ENCODE results near the gene NFYC.

Gene NFYC

DNA sequence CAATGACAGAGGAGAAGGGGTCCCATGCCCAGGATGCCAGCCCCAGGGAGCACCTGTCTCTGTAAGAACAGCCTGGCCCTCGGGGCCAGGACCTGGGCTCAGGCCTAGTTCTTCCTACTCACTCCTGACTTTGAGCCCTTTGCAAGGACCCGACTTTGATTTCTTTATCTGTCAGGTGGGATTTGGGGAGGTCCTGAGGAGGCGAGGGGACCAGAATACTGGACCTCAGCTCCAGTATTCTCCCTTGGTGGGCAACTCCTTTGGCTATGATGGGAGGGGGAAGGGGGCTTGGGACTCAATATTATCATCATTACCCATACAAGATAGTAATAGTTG is 110.2 kb downstream of the NFYC start:
- no peak overlapping the region for H3K27ac ChIP-seq (ENCODE audit: extremely low read depth, low read depth, low read length)
- no peaks in the 10 kb centered on the region for H3K9me3 ChIP-seq (ENCODE audit: control insufficient read depth, insufficient read depth, low read depth, low read length)
- no peak for TF ChIP-seq ZNF202 (tag by site-specific recombination; IDR thresholded peaks at IDR 0.05; ENCODE audit: borderline replicate concordance)
- no peak overlapping the region for H3K4me3 ChIP-seq (ENCODE audit: low read depth, low read length)
- ChIA-PET CTCF (no interaction called here), POLR2A (no interaction called here)
- H3K36me3 ChIP-seq (ENCODE audit: control insufficient read depth in 2 of 2, insufficient read depth in 1 of 2, low read length in 2 of 2): no peaks in the 10 kb centered on the region
- H3K4me1 ChIP-seq (ENCODE audit: control insufficient read depth, insufficient read depth, low read length): no peaks in the 10 kb centered on the region

DNA sequence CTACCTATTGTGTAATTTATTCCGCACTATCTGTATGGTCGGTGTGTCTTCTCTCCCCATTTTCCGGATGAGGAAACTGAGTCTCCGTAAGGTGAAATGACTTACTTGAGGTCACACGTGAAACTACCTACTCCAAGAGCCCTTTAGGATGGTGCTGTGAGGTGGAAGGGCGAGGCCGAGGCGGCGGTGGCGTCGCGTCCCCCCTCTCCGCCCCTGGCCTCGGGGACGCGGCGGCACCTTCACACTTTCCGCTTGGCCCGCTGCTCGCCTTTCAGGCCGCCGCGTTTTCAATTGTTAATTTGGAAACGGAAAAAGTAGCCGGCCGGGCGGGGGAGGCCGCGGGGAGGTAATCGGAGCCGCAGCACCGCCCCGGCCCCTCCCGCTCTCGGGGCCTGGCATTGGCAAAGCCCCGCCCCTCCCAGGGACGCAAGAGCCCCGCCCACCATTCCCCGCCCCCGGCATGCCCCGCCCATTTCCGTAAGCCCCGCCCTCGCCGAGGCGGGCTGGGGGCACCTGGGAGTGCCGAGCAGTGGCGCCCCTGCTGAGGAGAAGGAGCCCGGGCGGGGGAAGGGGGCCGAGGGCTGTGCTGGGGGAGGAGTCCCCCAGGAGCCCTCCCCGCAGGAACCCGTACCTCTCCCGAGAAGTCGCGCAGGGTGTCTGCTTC is 110.7 kb downstream of the NFYC start:
- CTCF ChIA-PET: no interaction called here
- Histone ChIP-seq H3K4me1 (ENCODE audit: control insufficient read depth, insufficient read depth, low read length) (no peaks in the 10 kb centered on the region), H3K27ac (ENCODE audit: extremely low read depth, low read depth, low read length) (no peak overlapping the region), H3K4me3 (ENCODE audit: low read depth, low read length) (no peak overlapping the region), H3K36me3 (ENCODE audit: control insufficient read depth in 2 of 2, insufficient read depth in 1 of 2, low read length in 2 of 2) (no peaks in the 10 kb centered on the region), H3K9me3 (ENCODE audit: control insufficient read depth, insufficient read depth, low read depth, low read length) (no peaks in the 10 kb centered on the region)
- POLR2A ChIA-PET: no interaction called here
- peak; percentile 74 for TF ChIP-seq SP2 (tag by site-specific recombination; IDR thresholded peaks at IDR 0.05)
- 0 out of 2 replicates have a peak, but pooled peaks have one; percentile 31 for TF ChIP-seq ZNF341 (tag by site-specific recombination; IDR thresholded peaks at IDR 0.05; ENCODE audit: low read depth)
- TF ChIP-seq KLF9 (tag by site-specific recombination; IDR thresholded peaks at IDR 0.05; ENCODE audit: low read depth): peak; percentile 58
- TF ChIP-seq, protein P1, sequence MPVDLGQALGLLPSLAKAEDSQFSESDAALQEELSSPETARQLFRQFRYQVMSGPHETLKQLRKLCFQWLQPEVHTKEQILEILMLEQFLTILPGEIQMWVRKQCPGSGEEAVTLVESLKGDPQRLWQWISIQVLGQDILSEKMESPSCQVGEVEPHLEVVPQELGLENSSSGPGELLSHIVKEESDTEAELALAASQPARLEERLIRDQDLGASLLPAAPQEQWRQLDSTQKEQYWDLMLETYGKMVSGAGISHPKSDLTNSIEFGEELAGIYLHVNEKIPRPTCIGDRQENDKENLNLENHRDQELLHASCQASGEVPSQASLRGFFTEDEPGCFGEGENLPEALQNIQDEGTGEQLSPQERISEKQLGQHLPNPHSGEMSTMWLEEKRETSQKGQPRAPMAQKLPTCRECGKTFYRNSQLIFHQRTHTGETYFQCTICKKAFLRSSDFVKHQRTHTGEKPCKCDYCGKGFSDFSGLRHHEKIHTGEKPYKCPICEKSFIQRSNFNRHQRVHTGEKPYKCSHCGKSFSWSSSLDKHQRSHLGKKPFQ (tag by site-specific recombination; IDR thresholded peaks at IDR 0.05): no peak
- TF ChIP-seq, protein P2, sequence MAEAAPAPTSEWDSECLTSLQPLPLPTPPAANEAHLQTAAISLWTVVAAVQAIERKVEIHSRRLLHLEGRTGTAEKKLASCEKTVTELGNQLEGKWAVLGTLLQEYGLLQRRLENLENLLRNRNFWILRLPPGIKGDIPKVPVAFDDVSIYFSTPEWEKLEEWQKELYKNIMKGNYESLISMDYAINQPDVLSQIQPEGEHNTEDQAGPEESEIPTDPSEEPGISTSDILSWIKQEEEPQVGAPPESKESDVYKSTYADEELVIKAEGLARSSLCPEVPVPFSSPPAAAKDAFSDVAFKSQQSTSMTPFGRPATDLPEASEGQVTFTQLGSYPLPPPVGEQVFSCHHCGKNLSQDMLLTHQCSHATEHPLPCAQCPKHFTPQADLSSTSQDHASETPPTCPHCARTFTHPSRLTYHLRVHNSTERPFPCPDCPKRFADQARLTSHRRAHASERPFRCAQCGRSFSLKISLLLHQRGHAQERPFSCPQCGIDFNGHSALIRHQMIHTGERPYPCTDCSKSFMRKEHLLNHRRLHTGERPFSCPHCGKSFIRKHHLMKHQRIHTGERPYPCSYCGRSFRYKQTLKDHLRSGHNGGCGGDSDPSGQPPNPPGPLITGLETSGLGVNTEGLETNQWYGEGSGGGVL (tag by site-specific recombination; IDR thresholded peaks at IDR 0.05): no peak
- TF ChIP-seq, protein P3, sequence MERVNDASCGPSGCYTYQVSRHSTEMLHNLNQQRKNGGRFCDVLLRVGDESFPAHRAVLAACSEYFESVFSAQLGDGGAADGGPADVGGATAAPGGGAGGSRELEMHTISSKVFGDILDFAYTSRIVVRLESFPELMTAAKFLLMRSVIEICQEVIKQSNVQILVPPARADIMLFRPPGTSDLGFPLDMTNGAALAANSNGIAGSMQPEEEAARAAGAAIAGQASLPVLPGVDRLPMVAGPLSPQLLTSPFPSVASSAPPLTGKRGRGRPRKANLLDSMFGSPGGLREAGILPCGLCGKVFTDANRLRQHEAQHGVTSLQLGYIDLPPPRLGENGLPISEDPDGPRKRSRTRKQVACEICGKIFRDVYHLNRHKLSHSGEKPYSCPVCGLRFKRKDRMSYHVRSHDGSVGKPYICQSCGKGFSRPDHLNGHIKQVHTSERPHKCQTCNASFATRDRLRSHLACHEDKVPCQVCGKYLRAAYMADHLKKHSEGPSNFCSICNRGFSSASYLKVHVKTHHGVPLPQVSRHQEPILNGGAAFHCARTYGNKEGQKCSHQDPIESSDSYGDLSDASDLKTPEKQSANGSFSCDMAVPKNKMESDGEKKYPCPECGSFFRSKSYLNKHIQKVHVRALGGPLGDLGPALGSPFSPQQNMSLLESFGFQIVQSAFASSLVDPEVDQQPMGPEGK (tag by site-specific recombination; IDR thresholded peaks at IDR 0.05): 0 out of 2 replicates have a peak, but pooled peaks have one; percentile 37
- TF ChIP-seq SP3 (tag by site-specific recombination; IDR thresholded peaks at IDR 0.05): peak; percentile 51; the same call in 1 of the 2 replicates
- TF ChIP-seq ZNF121 (tag by site-specific recombination; IDR thresholded peaks at IDR 0.05): no peak
- peak; percentile 39; the same call in 1 of the 2 replicates for TF ChIP-seq GLIS2 (tag by site-specific recombination; IDR thresholded peaks at IDR 0.05)

DNA sequence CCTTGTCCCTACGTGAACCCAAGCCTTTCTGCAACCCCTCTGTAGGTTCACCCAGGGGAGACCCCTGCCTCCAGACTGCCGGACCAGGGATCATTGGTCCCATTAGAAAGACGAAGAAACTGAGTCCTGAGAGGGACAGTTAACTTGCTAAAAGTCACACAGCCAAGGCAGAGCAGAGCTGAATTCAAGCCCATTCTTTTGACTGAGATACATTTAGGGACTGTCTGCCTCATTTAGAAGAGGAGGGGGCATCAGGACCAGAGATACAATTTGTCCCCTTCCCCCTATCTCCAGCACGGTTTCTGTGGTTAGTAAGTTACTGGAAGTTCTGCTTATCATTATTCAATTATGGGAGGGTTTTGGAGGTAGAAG is 111.2 kb downstream of the NFYC start:
- H3K4me3 ChIP-seq (ENCODE audit: low read depth, low read length): no peak overlapping the region
- POLR2A ChIA-PET: no interaction called here
- H3K9me3 ChIP-seq (ENCODE audit: control insufficient read depth, insufficient read depth, low read depth, low read length): no peaks in the 10 kb centered on the region
- H3K4me1 ChIP-seq (ENCODE audit: control insufficient read depth, insufficient read depth, low read length): no peaks in the 10 kb centered on the region
- CTCF ChIA-PET: no interaction called here
- H3K27ac ChIP-seq (ENCODE audit: extremely low read depth, low read depth, low read length): no peak overlapping the region
- no peaks in the 10 kb centered on the region for H3K36me3 ChIP-seq (ENCODE audit: control insufficient read depth in 2 of 2, insufficient read depth in 1 of 2, low read length in 2 of 2)
- no peak for TF ChIP-seq ZNF792 (tag by site-specific recombination; IDR thresholded peaks at IDR 0.05)
- no peak for TF ChIP-seq KLF9 (tag by site-specific recombination; IDR thresholded peaks at IDR 0.05; ENCODE audit: low read depth)
- TF ChIP-seq, protein P4, sequence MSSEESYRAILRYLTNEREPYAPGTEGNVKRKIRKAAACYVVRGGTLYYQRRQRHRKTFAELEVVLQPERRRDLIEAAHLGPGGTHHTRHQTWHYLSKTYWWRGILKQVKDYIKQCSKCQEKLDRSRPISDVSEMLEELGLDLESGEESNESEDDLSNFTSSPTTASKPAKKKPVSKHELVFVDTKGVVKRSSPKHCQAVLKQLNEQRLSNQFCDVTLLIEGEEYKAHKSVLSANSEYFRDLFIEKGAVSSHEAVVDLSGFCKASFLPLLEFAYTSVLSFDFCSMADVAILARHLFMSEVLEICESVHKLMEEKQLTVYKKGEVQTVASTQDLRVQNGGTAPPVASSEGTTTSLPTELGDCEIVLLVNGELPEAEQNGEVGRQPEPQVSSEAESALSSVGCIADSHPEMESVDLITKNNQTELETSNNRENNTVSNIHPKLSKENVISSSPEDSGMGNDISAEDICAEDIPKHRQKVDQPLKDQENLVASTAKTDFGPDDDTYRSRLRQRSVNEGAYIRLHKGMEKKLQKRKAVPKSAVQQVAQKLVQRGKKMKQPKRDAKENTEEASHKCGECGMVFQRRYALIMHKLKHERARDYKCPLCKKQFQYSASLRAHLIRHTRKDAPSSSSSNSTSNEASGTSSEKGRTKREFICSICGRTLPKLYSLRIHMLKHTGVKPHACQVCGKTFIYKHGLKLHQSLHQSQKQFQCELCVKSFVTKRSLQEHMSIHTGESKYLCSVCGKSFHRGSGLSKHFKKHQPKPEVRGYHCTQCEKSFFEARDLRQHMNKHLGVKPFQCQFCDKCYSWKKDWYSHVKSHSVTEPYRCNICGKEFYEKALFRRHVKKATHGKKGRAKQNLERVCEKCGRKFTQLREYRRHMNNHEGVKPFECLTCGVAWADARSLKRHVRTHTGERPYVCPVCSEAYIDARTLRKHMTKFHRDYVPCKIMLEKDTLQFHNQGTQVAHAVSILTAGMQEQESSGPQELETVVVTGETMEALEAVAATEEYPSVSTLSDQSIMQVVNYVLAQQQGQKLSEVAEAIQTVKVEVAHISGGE (tag by site-specific recombination; conservative IDR thresholded peaks at IDR 0.05; ENCODE audit: low read depth): no peak
- TF ChIP-seq ZNF155 (tag by site-specific recombination; IDR thresholded peaks at IDR 0.05): no peak
- no peak for TF ChIP-seq ZFP37 (tag by site-specific recombination; IDR thresholded peaks at IDR 0.05)
- no peak for TF ChIP-seq ZBTB7A (tag by site-specific recombination; IDR thresholded peaks at IDR 0.05; ENCODE audit: low read depth)
- TF ChIP-seq ZNF10 (tag by site-specific recombination; IDR thresholded peaks at IDR 0.05): no peak
- TF ChIP-seq, protein P3 (tag by site-specific recombination; IDR thresholded peaks at IDR 0.05): no peak
- no peak for TF ChIP-seq ZNF48 (tag by site-specific recombination; IDR thresholded peaks at IDR 0.05)
- TF ChIP-seq, protein P5, sequence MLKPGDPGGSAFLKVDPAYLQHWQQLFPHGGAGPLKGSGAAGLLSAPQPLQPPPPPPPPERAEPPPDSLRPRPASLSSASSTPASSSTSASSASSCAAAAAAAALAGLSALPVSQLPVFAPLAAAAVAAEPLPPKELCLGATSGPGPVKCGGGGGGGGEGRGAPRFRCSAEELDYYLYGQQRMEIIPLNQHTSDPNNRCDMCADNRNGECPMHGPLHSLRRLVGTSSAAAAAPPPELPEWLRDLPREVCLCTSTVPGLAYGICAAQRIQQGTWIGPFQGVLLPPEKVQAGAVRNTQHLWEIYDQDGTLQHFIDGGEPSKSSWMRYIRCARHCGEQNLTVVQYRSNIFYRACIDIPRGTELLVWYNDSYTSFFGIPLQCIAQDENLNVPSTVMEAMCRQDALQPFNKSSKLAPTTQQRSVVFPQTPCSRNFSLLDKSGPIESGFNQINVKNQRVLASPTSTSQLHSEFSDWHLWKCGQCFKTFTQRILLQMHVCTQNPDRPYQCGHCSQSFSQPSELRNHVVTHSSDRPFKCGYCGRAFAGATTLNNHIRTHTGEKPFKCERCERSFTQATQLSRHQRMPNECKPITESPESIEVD (tag by site-specific recombination; IDR thresholded peaks at IDR 0.05): no peak

Data from HEK293 (cell line).